H54 (cell line): Measurements from ENCODE around the gene MOB2.

Source experiments
- DNase-seq: peaks from one replicate; pipeline ENCODE4 v3.0.0; 2011; ENCODE audit warnings: low spot score, mixed read lengths; ENCODE audit not compliant: insufficient read length
- FAIRE-seq: peaks from 3 replicates; lab custom pipeline; 2011; peaks lifted over from hg19 to GRCh38; lab: Jason Lieb, UNC
- POLR2A ChIP-seq: IDR thresholded peaks from 2 replicates; pipeline ENCODE4 v1.6.1; 2011; ENCODE audit warnings: low read depth, mild to moderate bottlenecking, low read length

MOB2 gene

GRCh38 chr11:1482581-1483444 lies 3.8 kb downstream of the MOB2 start:
- no peak for TF ChIP-seq POLR2A
- no peak for FAIRE-seq
- DNase-seq: no peak

GRCh38 chr11:1481861-1482441 lies 4.6 kb downstream of the MOB2 start:
- no peak for DNase-seq
- no peak for TF ChIP-seq POLR2A
- no peak for FAIRE-seq

GRCh38 chr11:1481483-1481825 lies 5.1 kb downstream of the MOB2 start:
- DNase-seq (no peak), FAIRE-seq (no peak)
- no peak for TF ChIP-seq POLR2A

- FAIRE-seq (no peak), DNase-seq (no peak)
- no peak for TF ChIP-seq POLR2A
These were observed 5.8 kb downstream of the MOB2 start for GRCh38 chr11:1480555-1481482.

DNA sequence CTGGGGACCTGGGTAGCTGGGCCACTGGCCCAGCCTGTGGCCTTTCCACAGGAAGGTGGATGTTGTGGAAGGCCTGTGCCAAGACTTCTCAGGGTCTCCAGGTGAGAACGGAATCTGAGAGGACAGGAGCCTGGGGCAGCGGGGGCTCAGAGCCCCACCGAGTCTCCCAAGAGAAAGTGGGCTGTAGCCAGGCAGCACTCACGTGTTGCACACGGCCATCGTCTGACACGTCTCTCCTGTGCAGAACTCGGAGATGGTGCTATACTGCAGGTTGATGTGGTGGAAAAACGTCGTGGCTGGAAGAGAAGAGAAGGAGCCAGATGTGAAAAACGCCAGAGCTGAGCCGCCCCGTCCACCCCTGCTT lies 6.4 kb downstream of the MOB2 start:
- FAIRE-seq (no peak), DNase-seq (no peak)
- no peak for TF ChIP-seq POLR2A

DNA sequence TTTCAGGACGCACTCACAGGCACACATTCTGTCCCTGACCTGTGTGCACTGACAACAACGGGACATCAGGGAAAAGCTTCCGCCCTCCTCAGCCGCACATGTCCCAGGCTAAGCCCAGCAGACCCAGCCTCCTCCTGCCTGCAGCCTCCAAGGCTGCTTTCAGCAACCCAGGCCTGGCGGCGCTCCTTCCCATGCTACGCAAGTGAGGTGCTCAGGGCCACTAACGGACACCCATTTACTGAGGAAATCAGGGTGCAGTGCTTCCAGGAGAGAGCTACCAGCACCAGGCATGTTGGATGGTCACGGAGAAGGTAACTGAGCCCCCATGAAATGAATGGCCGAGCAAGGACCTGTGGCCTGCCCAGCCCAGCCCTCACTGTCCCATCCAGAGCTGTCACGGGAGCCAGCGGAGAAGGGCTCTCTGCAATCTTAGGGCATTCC lies 6.9 kb downstream of the MOB2 start:
- DNase-seq (no peak), FAIRE-seq (no peak)
- no peak for TF ChIP-seq POLR2A

- no peak for FAIRE-seq
- TF ChIP-seq POLR2A: no peak
- no peak for DNase-seq
These were observed 7.4 kb downstream of the MOB2 start for GRCh38 chr11:1479006-1479677.

DNA sequence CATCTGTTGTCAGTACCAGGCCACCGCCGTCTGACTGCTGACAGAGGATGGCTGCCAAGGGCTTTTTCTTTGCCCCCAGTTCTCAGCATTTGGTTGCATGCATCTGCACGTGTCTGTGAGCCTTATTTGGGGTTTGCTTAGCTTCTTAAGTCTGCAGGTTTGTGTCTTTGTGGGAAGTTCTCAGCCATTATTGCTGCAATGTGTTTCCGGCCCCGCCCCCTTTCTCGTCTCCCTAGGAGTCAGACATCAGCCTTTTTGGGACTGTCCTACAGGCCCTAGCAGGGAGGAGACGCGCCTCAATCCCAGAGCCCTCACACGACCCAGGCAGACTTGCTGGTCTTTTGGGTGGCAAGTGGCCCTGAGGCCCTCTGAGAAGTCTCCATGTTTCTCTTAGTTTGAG lies 8.0 kb downstream of the MOB2 start:
- DNase-seq (no peak), FAIRE-seq (no peak)
- no peak for TF ChIP-seq POLR2A

DNA sequence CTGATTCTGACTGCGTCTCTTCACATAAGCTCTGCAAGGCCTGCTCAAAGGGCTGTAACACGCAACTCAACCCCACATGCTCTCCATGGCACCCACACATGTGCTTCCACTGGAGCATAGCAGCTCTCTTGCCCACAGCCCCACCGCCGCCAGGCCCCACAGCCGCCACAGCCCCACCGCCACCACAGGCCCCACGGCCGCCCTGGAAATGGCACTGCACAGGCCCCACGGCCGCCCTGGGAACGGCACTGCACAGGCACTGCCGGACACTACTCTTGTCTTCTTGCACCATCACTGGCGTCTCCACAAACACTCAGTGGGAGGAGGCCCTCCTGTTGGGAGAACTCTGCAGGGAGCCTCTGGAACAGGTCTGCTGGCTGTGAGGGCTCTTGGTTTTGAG lies 8.6 kb downstream of the MOB2 start:
- no peak for DNase-seq
- no peak for TF ChIP-seq POLR2A
- no peak for FAIRE-seq

GRCh38 chr11:1476940-1477736 lies 9.4 kb downstream of the MOB2 start:
- no peak for TF ChIP-seq POLR2A
- DNase-seq (no peak), FAIRE-seq (no peak)

DNA sequence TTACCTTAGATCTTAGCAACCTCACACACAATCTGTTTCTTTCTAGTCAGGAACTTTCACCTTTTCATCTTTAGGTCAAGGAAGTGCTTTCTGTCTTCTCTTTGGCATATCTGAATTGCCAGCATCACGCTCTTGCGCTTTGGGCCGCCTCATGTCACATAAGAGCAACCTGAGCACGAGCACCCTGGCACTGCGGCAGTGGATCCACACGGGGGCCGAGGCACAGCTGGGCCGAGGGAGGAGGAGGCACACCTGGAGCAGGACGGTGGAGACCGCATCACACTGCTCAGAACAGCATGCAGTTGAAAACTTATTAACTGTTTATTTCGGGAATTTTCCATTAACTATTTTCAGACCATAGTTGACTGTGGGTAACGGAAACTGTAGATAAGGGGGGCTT lies 10.7 kb downstream of the MOB2 start:
- FAIRE-seq: no peak
- no peak for TF ChIP-seq POLR2A
- DNase-seq: no peak

- DNase-seq (no peak), FAIRE-seq (no peak)
- no peak for TF ChIP-seq POLR2A
These were observed 12.8 kb downstream of the MOB2 start for GRCh38 chr11:1473786-1474185.

- TF ChIP-seq POLR2A: no peak
- no peak for DNase-seq
- FAIRE-seq: no peak
These were observed 13.5 kb downstream of the MOB2 start for GRCh38 chr11:1473011-1473628.
